ENCODE measurements around the gene UTP4. TPM values are rescaled to one million over a fixed set of nuclear protein-coding genes. Genes with fewer than 3 reads are reported as not detected.

Gene UTP4
- total RNA-seq, 1 donor from 2014 or later = 39.3 TPM

GRCh38 chr16:69110406-69110805, 22.0 kb upstream of the UTP4 start:
- Mint-ChIP-seq H3K4me3 (ENCODE audit: unreplicated experiment) (peak overlapping the region; percentile 59), H3K9me3 (ENCODE audit: unreplicated experiment) (no peaks in the 10 kb centered on the region), H3K27me3 (ENCODE audit: unreplicated experiment) (peaks cover 9% of the 10 kb centered on the region), H3K27ac (ENCODE audit: unreplicated experiment) (no peak overlapping the region), H3K36me3 (ENCODE audit: low read depth, unreplicated experiment) (no peaks in the 10 kb centered on the region), H3K4me1 (ENCODE audit: unreplicated experiment) (peaks cover 16% of the 10 kb centered on the region)
- DNase-seq (ENCODE audit: low spot score) = no peak
- no peak for TF ChIP-seq CTCF (IDR thresholded peaks at IDR 0.05; ENCODE audit: unreplicated experiment)

GRCh38 chr16:69111216-69111875, 21.1 kb upstream of the UTP4 start:
- no peak overlapping the region for H3K4me3 Mint-ChIP-seq (ENCODE audit: unreplicated experiment)
- DNase-seq (ENCODE audit: low spot score) = no peak

GRCh38 chr16:69111876-69112230, 20.6 kb upstream of the UTP4 start:
- no peak overlapping the region for H3K4me3 Mint-ChIP-seq (ENCODE audit: unreplicated experiment)
- H3K4me1 Mint-ChIP-seq (ENCODE audit: unreplicated experiment) = peaks cover 14% of the 10 kb centered on the region
- H3K27ac Mint-ChIP-seq (ENCODE audit: unreplicated experiment) = no peak overlapping the region
- H3K9me3 Mint-ChIP-seq (ENCODE audit: unreplicated experiment) = no peaks in the 10 kb centered on the region
- DNase-seq (ENCODE audit: low spot score) = no peak
- TF ChIP-seq CTCF (IDR thresholded peaks at IDR 0.05; ENCODE audit: unreplicated experiment) = no peak
- no peaks in the 10 kb centered on the region for H3K36me3 Mint-ChIP-seq (ENCODE audit: low read depth, unreplicated experiment)
- peaks cover 6% of the 10 kb centered on the region for H3K27me3 Mint-ChIP-seq (ENCODE audit: unreplicated experiment)

More at GRCh38 chr16:69111216-69111875, 21.1 kb upstream of the UTP4 start:
- no peak for TF ChIP-seq CTCF (IDR thresholded peaks at IDR 0.05; ENCODE audit: unreplicated experiment)
- H3K4me1 Mint-ChIP-seq (ENCODE audit: unreplicated experiment) = peaks cover 14% of the 10 kb centered on the region
- peaks cover 6% of the 10 kb centered on the region for H3K27me3 Mint-ChIP-seq (ENCODE audit: unreplicated experiment)
- no peaks in the 10 kb centered on the region for H3K36me3 Mint-ChIP-seq (ENCODE audit: low read depth, unreplicated experiment)
- no peaks in the 10 kb centered on the region for H3K9me3 Mint-ChIP-seq (ENCODE audit: unreplicated experiment)
- H3K27ac Mint-ChIP-seq (ENCODE audit: unreplicated experiment) = no peak overlapping the region

GRCh38 chr16:69112285-69113129, 19.9 kb upstream of the UTP4 start:
- no peak overlapping the region for H3K4me3 Mint-ChIP-seq (ENCODE audit: unreplicated experiment)
- no peaks in the 10 kb centered on the region for H3K9me3 Mint-ChIP-seq (ENCODE audit: unreplicated experiment)
- peaks cover 7% of the 10 kb centered on the region for H3K27me3 Mint-ChIP-seq (ENCODE audit: unreplicated experiment)
- H3K36me3 Mint-ChIP-seq (ENCODE audit: low read depth, unreplicated experiment) = no peaks in the 10 kb centered on the region
- peak; percentile 80 for TF ChIP-seq CTCF (IDR thresholded peaks at IDR 0.05; ENCODE audit: unreplicated experiment)
- DNase-seq (ENCODE audit: low spot score) = peak; percentile 86
- H3K4me1 Mint-ChIP-seq (ENCODE audit: unreplicated experiment) = peaks cover 10% of the 10 kb centered on the region
- no peak overlapping the region for H3K27ac Mint-ChIP-seq (ENCODE audit: unreplicated experiment)

GRCh38 chr16:69113216-69113615, 19.2 kb upstream of the UTP4 start:
- no peak for TF ChIP-seq CTCF (IDR thresholded peaks at IDR 0.05; ENCODE audit: unreplicated experiment)
- Mint-ChIP-seq H3K4me3 (ENCODE audit: unreplicated experiment) (no peak overlapping the region), H3K4me1 (ENCODE audit: unreplicated experiment) (peaks cover 13% of the 10 kb centered on the region), H3K27ac (ENCODE audit: unreplicated experiment) (no peak overlapping the region), H3K27me3 (ENCODE audit: unreplicated experiment) (peaks cover 8% of the 10 kb centered on the region), H3K36me3 (ENCODE audit: low read depth, unreplicated experiment) (peaks cover 7% of the 10 kb centered on the region), H3K9me3 (ENCODE audit: unreplicated experiment) (no peaks in the 10 kb centered on the region)
- DNase-seq (ENCODE audit: low spot score) = no peak

Measured in endothelial cell (in vitro differentiated cells).